ENCODE measurements around the gene ITPRID2. TPM values are rescaled to one million over a fixed set of nuclear protein-coding genes. Genes with fewer than 3 reads are reported as not detected.

ITPRID2 gene
- total RNA-seq, 2 donors from 2014 or later, result 141 to 323 TPM

DNA sequence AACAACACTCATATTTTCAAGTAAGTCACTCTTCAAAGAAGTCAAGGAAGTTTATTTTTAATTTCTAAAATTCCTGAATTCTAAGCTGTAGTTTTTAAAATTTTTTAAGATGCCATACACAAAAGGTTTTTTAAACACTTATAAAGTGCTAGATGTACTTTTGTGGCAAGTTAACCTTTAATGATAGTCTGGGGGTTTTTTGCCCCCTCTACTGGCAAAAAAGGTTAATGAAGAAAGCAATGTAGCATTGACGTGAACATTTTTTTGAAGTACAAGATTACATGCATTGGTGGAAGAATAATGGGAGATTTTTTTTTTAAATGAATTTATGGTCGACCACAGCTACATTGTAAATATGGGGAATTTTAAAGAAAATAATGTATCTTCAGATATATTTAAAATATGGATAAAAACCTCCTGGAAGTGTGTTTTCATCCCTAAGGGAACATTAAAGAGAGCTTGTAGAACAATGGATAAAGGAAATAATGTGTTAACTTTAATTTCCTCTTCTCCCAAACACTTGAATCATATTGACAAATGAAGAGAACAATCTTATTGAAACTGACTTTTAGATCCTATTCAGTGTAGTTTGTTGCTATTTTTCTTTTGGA, 12.6 kb downstream of the ITPRID2 start:
- H3K9me3 ChIP-seq, result no peaks in the 10 kb centered on the region
- intact Hi-C loops (cut with DNase I), result loop anchor here (5.0 kb wide), 1 partner anchor 162 kb away; no protein-coding TSS in a partner anchor
- H3K9ac ChIP-seq (ENCODE audit: low read depth in 2 of 2, low read length in 2 of 2), result no peak overlapping the region
- DNase-seq, result no peak
- H3K36me3 ChIP-seq, result peaks cover 23% of the 10 kb centered on the region
- no peaks in the 10 kb centered on the region for H3K27me3 ChIP-seq
- no peak overlapping the region for H3K27ac ChIP-seq
- TF ChIP-seq, protein P1, sequence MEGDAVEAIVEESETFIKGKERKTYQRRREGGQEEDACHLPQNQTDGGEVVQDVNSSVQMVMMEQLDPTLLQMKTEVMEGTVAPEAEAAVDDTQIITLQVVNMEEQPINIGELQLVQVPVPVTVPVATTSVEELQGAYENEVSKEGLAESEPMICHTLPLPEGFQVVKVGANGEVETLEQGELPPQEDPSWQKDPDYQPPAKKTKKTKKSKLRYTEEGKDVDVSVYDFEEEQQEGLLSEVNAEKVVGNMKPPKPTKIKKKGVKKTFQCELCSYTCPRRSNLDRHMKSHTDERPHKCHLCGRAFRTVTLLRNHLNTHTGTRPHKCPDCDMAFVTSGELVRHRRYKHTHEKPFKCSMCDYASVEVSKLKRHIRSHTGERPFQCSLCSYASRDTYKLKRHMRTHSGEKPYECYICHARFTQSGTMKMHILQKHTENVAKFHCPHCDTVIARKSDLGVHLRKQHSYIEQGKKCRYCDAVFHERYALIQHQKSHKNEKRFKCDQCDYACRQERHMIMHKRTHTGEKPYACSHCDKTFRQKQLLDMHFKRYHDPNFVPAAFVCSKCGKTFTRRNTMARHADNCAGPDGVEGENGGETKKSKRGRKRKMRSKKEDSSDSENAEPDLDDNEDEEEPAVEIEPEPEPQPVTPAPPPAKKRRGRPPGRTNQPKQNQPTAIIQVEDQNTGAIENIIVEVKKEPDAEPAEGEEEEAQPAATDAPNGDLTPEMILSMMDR (IDR thresholded peaks at IDR 0.05), result peak; percentile 38
- H3K4me3 ChIP-seq, result no peak overlapping the region
- H3K4me1 ChIP-seq, result no peaks in the 10 kb centered on the region

- Histone ChIP-seq H3K9ac (ENCODE audit: low read depth in 2 of 2, low read length in 2 of 2) (no peak overlapping the region), H3K36me3 (peaks cover 12% of the 10 kb centered on the region), H3K9me3 (no peaks in the 10 kb centered on the region), H3K4me3 (no peak overlapping the region), H3K27ac (no peak overlapping the region), H3K4me1 (no peaks in the 10 kb centered on the region), H3K27me3 (no peaks in the 10 kb centered on the region)
- intact Hi-C loops (cut with DNase I), result no loop called here
- TF ChIP-seq, protein P1 (IDR thresholded peaks at IDR 0.05), result no peak
- DNase-seq, result no peak
These were observed 15.5 kb downstream of the ITPRID2 start for GRCh38 chr2:181907057-181907456.

DNA sequence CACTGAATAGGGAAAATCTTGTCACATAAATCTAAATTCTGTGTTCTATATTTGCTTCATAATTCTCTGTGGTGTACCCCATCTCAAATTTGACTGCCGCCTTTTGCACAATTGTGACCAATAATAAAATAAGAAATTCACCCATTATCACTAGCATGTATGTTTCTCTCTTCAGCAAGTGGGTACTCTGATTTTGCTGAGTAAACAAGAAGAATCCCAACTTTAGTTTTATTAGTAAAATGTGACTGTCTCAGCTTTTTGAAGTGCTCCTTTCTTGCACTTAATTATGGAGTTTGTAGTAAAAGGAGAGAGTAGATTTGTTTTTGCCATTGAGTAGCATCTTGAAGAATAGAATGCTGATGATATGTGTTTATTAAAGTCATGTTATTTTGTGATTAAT, 16.1 kb downstream of the ITPRID2 start:
- H3K9me3 ChIP-seq, result no peaks in the 10 kb centered on the region
- DNase-seq, result no peak
- TF ChIP-seq, protein P1 (IDR thresholded peaks at IDR 0.05), result no peak
- H3K27ac ChIP-seq, result no peak overlapping the region
- no peak overlapping the region for H3K4me3 ChIP-seq
- no peaks in the 10 kb centered on the region for H3K4me1 ChIP-seq
- H3K9ac ChIP-seq (ENCODE audit: low read depth in 2 of 2, low read length in 2 of 2), result no peak overlapping the region
- H3K36me3 ChIP-seq, result peaks cover 6% of the 10 kb centered on the region
- intact Hi-C loops (cut with DNase I), result no loop called here
- H3K27me3 ChIP-seq, result no peaks in the 10 kb centered on the region

GRCh38 chr2:181910028-181910831, 18.7 kb downstream of the ITPRID2 start:
- TF ChIP-seq, protein P1 (IDR thresholded peaks at IDR 0.05), result no peak
- DNase-seq, result no peak
- Histone ChIP-seq H3K4me1 (no peaks in the 10 kb centered on the region), H3K4me3 (no peak overlapping the region), H3K9me3 (no peaks in the 10 kb centered on the region), H3K36me3 (peaks cover 6% of the 10 kb centered on the region), H3K27me3 (no peaks in the 10 kb centered on the region), H3K27ac (no peak overlapping the region), H3K9ac (ENCODE audit: low read depth in 2 of 2, low read length in 2 of 2) (no peak overlapping the region)
- intact Hi-C loops (cut with DNase I), result no loop called here

GRCh38 chr2:181911830-181912229, 20.3 kb downstream of the ITPRID2 start:
- Histone ChIP-seq H3K9me3 (no peaks in the 10 kb centered on the region), H3K4me1 (no peaks in the 10 kb centered on the region), H3K9ac (ENCODE audit: low read depth in 2 of 2, low read length in 2 of 2) (no peak overlapping the region), H3K27me3 (no peaks in the 10 kb centered on the region), H3K4me3 (no peak overlapping the region), H3K27ac (no peak overlapping the region), H3K36me3 (peaks cover 19% of the 10 kb centered on the region)
- TF ChIP-seq, protein P1 (IDR thresholded peaks at IDR 0.05), result no peak
- DNase-seq, result no peak
- intact Hi-C loops (cut with DNase I), result no loop called here
